Neural cell (in vitro differentiated cells): Measurements from ENCODE around the gene SDK1.

Experiments
- EZH2 ChIP-seq: fragments of 200-600, 300-800 bp; shearing (Covaris generic), sonication (generic); IDR thresholded peaks from 2 replicates; pipeline ENCODE4 v1.6.1; 2014; ENCODE audit warnings: antibody characterized with exemption, low read length, borderline replicate concordance, mild to moderate bottlenecking; ENCODE audit not compliant: insufficient read depth, poor library complexity, severe bottlenecking
- TAF1 ChIP-seq: IDR thresholded peaks from 2 replicates; pipeline ENCODE4 v1.6.1; 2012; ENCODE audit warnings: low read depth
- TF ChIP-seq, protein P1 (sequence below): fragments of 450-650 bp; IDR thresholded peaks from 2 replicates; pipeline ENCODE4 v1.5.1; 2014; ENCODE audit warnings: antibody characterized with exemption, mild to moderate bottlenecking, moderate library complexity; ENCODE audit not compliant: poor library complexity, severe bottlenecking

DNA sequence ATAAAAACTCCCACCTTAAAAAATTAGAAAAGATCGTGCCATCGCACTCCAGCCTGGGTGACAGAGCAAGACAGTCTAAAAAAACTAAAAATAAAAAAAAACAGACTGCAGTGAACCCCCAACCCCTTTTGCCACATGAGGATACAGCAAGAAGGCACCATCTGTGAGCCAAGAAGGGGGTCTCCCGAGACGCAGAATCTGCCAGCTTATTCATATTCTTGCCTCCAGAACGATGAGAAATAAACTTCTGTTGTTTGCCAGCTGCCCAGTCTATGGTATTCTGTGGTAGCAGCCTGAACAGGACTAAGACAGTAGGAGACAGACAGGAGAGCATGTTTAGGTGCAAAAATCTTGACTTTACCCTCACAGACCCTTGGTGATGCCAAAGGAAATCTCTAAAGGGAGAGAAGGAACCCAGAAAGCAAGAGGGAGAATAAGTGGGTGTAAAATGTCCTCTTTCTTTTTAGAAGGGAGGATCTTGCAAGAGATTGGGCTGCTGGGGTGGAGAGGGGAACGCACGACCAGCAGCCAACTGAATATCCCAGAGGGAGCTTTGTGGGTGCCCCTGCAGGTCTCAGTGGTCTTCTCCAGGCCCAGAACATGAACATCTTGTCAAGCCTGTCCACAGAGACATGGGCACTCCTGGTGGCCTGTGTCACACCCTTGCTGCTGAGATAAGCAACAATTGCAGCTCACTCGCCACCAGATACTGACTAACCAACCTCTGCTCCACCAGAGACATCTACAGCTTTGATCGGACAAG, 980.4 kb downstream of the SDK1 start:
- TF ChIP-seq, protein P1, sequence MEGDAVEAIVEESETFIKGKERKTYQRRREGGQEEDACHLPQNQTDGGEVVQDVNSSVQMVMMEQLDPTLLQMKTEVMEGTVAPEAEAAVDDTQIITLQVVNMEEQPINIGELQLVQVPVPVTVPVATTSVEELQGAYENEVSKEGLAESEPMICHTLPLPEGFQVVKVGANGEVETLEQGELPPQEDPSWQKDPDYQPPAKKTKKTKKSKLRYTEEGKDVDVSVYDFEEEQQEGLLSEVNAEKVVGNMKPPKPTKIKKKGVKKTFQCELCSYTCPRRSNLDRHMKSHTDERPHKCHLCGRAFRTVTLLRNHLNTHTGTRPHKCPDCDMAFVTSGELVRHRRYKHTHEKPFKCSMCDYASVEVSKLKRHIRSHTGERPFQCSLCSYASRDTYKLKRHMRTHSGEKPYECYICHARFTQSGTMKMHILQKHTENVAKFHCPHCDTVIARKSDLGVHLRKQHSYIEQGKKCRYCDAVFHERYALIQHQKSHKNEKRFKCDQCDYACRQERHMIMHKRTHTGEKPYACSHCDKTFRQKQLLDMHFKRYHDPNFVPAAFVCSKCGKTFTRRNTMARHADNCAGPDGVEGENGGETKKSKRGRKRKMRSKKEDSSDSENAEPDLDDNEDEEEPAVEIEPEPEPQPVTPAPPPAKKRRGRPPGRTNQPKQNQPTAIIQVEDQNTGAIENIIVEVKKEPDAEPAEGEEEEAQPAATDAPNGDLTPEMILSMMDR, result no peak
- TF ChIP-seq TAF1 (no peak), EZH2 (no peak)
